SH-SY5Y (cell line): Measurements from ENCODE around the gene SESN3.

ENCODE experiments used
- GATA2 ChIP-seq: IDR thresholded peaks from 2 replicates; pipeline ENCODE4 v1.6.1; 2011; ENCODE audit warnings: mild to moderate bottlenecking, low read depth, low read length
- GATA3 ChIP-seq: IDR thresholded peaks from 2 replicates; pipeline ENCODE4 v1.6.1; 2011; ENCODE audit warnings: low read depth, mild to moderate bottlenecking, low read length, moderate library complexity

GRCh38 chr11:95254716-95255115 lies 23.7 kb upstream of the SESN3 start:
- TF ChIP-seq GATA2 (no peak), GATA3 (no peak)
